HG03097 (cell line): ENCODE measurements around the gene SIGLEC1.

Experiments
- ATAC-seq: cut with Tn5 transposase; IDR thresholded peaks from one replicate; pipeline ENCODE4 v1.9.1; 2021; ENCODE audit not compliant: unreplicated experiment, low FRiP score

Gene SIGLEC1

GRCh38 chr20:3712279-3712873 is at the start of gene SIGLEC1:
TSS of gene SIGLEC1 (minus strand) at chr20:3712600. CDS start at chr20:3707128, 5,472 bp downstream.
- no peak for ATAC-seq

- ATAC-seq: no peak
Observed at GRCh38 chr20:3760655-3761348, 48.4 kb upstream of the SIGLEC1 start.

GRCh38 chr20:3759884-3760283 is 47.5 kb upstream of the SIGLEC1 start:
- ATAC-seq: no peak

GRCh38 chr20:3759316-3759823 is 47.0 kb upstream of the SIGLEC1 start:
- ATAC-seq: no peak

GRCh38 chr20:3758566-3758965 is 46.2 kb upstream of the SIGLEC1 start:
- ATAC-seq: no peak

GRCh38 chr20:3757268-3757667 is 44.9 kb upstream of the SIGLEC1 start:
- no peak for ATAC-seq

GRCh38 chr20:3755814-3756480 is 43.5 kb upstream of the SIGLEC1 start:
- no peak for ATAC-seq

GRCh38 chr20:3755269-3755668 is 42.9 kb upstream of the SIGLEC1 start:
- ATAC-seq: no peak

GRCh38 chr20:3754276-3754630 is 41.9 kb upstream of the SIGLEC1 start:
- no peak for ATAC-seq

- ATAC-seq: no peak
Observed at GRCh38 chr20:3753501-3754275, 41.3 kb upstream of the SIGLEC1 start.

- no peak for ATAC-seq
Observed at GRCh38 chr20:3753098-3753497, 40.7 kb upstream of the SIGLEC1 start.

- ATAC-seq: no peak
Observed at GRCh38 chr20:3752386-3752759, 40.0 kb upstream of the SIGLEC1 start.

- no peak for ATAC-seq
Observed at GRCh38 chr20:3751675-3752385, 39.4 kb upstream of the SIGLEC1 start.

- no peak for ATAC-seq
Observed at GRCh38 chr20:3751305-3751674, 38.9 kb upstream of the SIGLEC1 start.

- ATAC-seq: no peak
Observed at GRCh38 chr20:3749689-3750531, 37.5 kb upstream of the SIGLEC1 start.

- no peak for ATAC-seq
Observed at GRCh38 chr20:3749087-3749688, 36.8 kb upstream of the SIGLEC1 start.

- no peak for ATAC-seq
Observed at GRCh38 chr20:3748073-3748472, 35.7 kb upstream of the SIGLEC1 start.

- ATAC-seq: no peak
Observed at GRCh38 chr20:3747471-3747870, 35.1 kb upstream of the SIGLEC1 start.

GRCh38 chr20:3745686-3746173 is 33.3 kb upstream of the SIGLEC1 start:
- no peak for ATAC-seq
